ENCODE results near the gene APOBEC3B.

GRCh38 chr22:39041908-39042307 is 59.8 kb downstream of the APOBEC3B start:
- TF ChIP-seq, protein P1, sequence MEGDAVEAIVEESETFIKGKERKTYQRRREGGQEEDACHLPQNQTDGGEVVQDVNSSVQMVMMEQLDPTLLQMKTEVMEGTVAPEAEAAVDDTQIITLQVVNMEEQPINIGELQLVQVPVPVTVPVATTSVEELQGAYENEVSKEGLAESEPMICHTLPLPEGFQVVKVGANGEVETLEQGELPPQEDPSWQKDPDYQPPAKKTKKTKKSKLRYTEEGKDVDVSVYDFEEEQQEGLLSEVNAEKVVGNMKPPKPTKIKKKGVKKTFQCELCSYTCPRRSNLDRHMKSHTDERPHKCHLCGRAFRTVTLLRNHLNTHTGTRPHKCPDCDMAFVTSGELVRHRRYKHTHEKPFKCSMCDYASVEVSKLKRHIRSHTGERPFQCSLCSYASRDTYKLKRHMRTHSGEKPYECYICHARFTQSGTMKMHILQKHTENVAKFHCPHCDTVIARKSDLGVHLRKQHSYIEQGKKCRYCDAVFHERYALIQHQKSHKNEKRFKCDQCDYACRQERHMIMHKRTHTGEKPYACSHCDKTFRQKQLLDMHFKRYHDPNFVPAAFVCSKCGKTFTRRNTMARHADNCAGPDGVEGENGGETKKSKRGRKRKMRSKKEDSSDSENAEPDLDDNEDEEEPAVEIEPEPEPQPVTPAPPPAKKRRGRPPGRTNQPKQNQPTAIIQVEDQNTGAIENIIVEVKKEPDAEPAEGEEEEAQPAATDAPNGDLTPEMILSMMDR (IDR thresholded peaks at IDR 0.05): no peak
- no peak for TF ChIP-seq POLR2A (IDR thresholded peaks at IDR 0.05)

Measured in uterus (tissue), 2 donors.